ENCODE data around the gene CREB5.

The CREB5 gene

GRCh38 chr7:28516390-28517172 is 104.3 kb downstream of the CREB5 start:
- TF ChIP-seq, protein P1, sequence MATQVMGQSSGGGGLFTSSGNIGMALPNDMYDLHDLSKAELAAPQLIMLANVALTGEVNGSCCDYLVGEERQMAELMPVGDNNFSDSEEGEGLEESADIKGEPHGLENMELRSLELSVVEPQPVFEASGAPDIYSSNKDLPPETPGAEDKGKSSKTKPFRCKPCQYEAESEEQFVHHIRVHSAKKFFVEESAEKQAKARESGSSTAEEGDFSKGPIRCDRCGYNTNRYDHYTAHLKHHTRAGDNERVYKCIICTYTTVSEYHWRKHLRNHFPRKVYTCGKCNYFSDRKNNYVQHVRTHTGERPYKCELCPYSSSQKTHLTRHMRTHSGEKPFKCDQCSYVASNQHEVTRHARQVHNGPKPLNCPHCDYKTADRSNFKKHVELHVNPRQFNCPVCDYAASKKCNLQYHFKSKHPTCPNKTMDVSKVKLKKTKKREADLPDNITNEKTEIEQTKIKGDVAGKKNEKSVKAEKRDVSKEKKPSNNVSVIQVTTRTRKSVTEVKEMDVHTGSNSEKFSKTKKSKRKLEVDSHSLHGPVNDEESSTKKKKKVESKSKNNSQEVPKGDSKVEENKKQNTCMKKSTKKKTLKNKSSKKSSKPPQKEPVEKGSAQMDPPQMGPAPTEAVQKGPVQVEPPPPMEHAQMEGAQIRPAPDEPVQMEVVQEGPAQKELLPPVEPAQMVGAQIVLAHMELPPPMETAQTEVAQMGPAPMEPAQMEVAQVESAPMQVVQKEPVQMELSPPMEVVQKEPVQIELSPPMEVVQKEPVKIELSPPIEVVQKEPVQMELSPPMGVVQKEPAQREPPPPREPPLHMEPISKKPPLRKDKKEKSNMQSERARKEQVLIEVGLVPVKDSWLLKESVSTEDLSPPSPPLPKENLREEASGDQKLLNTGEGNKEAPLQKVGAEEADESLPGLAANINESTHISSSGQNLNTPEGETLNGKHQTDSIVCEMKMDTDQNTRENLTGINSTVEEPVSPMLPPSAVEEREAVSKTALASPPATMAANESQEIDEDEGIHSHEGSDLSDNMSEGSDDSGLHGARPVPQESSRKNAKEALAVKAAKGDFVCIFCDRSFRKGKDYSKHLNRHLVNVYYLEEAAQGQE (IDR thresholded peaks at IDR 0.05; ENCODE audit: insufficient read depth in 1 of 2, low read depth in 2 of 2, low read length in 2 of 2), result no peak
- TF ChIP-seq TAF1 (IDR thresholded peaks at IDR 0.05; ENCODE audit: borderline replicate concordance, insufficient read depth, low read length) (no peak), FOXP2 (optimal IDR thresholded peaks at IDR 0.05; ENCODE audit: borderline replicate concordance, extremely low read depth, extremely low read length, insufficient read depth) (no peak), SIN3A (IDR thresholded peaks at IDR 0.05; ENCODE audit: borderline replicate concordance, insufficient read depth, low read length) (no peak), POLR2AphosphoS5 (IDR thresholded peaks at IDR 0.05; ENCODE audit: low read depth, low read length) (no peak)

GRCh38 chr7:28517206-28517605 is 104.9 kb downstream of the CREB5 start:
- TF ChIP-seq SIN3A (IDR thresholded peaks at IDR 0.05; ENCODE audit: borderline replicate concordance, insufficient read depth, low read length) (no peak), FOXP2 (optimal IDR thresholded peaks at IDR 0.05; ENCODE audit: borderline replicate concordance, extremely low read depth, extremely low read length, insufficient read depth) (no peak)

- TF ChIP-seq TAF1 (IDR thresholded peaks at IDR 0.05; ENCODE audit: borderline replicate concordance, insufficient read depth, low read length) (no peak), FOXP2 (optimal IDR thresholded peaks at IDR 0.05; ENCODE audit: borderline replicate concordance, extremely low read depth, extremely low read length, insufficient read depth) (no peak), SIN3A (IDR thresholded peaks at IDR 0.05; ENCODE audit: borderline replicate concordance, insufficient read depth, low read length) (no peak), POLR2AphosphoS5 (IDR thresholded peaks at IDR 0.05; ENCODE audit: low read depth, low read length) (no peak)
- TF ChIP-seq, protein P1 (IDR thresholded peaks at IDR 0.05; ENCODE audit: insufficient read depth in 1 of 2, low read depth in 2 of 2, low read length in 2 of 2), result no peak
Observed at GRCh38 chr7:28517606-28518005, 105.3 kb downstream of the CREB5 start.

DNA sequence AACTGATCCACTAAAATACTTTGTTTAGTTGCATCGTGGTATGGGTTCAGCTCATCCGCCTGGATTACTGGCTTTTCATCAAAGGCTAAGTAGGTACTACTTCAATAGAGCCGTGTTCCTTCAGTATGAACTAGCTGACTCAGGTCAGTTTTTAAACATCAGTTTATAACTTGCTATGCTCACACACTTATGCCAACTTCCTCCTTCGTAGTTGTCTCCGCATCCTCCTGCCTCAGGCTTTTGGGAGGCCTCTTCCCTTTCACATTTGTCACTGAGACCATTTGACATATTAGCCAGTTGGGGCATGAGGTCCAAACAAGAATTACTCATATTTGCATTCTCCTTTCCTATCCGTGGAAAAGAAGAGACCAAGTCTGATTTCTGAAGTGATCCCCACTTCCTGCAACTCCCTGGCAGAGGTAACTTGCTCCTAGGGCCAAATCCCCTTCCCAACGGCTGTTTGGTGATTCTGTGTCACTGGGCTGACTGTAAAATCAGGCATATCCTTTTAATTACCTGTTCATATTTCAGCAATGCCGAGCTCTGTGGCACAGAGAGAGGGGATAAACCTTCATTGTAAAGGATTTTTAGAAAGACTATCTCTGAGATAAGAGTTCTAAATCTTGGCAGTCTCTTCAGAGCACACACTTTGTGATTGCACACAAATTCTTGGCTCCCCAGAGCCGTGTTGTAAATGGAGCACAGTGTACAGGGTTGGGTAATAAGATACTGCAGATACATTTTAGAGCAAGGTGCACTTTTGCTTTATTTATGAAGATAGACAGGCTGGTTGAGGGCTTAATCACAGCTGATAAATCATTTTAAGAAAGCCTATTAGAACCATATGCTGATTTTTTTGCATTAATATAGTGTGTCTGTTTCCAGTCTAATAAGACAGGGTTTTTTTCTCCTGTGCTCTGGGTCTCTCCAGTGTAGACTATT is 108.0 kb downstream of the CREB5 start:
- no peak for TF ChIP-seq TAF1 (IDR thresholded peaks at IDR 0.05; ENCODE audit: borderline replicate concordance, insufficient read depth, low read length)

- TF ChIP-seq TAF1 (IDR thresholded peaks at IDR 0.05; ENCODE audit: borderline replicate concordance, insufficient read depth, low read length), result no peak
- TF ChIP-seq FOXP2 (optimal IDR thresholded peaks at IDR 0.05; ENCODE audit: borderline replicate concordance, extremely low read depth, extremely low read length, insufficient read depth), result no peak
- TF ChIP-seq, protein P1 (IDR thresholded peaks at IDR 0.05; ENCODE audit: insufficient read depth in 1 of 2, low read depth in 2 of 2, low read length in 2 of 2), result no peak
- TF ChIP-seq POLR2AphosphoS5 (IDR thresholded peaks at IDR 0.05; ENCODE audit: low read depth, low read length), result no peak
- no peak for TF ChIP-seq SIN3A (IDR thresholded peaks at IDR 0.05; ENCODE audit: borderline replicate concordance, insufficient read depth, low read length)
Observed at GRCh38 chr7:28524978-28525377, 112.7 kb downstream of the CREB5 start.

DNA sequence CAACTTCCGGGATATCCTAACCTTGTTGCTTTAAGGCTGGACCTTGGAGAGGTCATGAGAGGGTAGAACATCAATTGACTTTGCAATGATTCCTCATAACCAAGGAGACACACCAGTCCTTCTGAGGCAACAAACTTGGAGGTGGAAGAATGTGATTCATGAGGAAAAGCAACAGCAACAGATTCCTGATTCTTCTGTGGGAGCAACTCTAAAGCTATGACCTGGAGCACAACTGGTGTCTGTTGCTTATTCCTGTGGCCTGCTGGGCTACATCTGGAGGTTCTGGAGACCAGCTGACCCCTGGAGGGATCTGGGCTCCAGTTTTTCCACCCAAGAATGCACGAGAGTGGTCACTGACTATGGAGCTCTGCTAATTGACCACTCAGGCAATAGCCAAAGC is 116.6 kb downstream of the CREB5 start:
- TF ChIP-seq, protein P1 (IDR thresholded peaks at IDR 0.05; ENCODE audit: insufficient read depth in 1 of 2, low read depth in 2 of 2, low read length in 2 of 2), result no peak
- no peak for TF ChIP-seq TAF1 (IDR thresholded peaks at IDR 0.05; ENCODE audit: borderline replicate concordance, insufficient read depth, low read length)
- TF ChIP-seq SIN3A (IDR thresholded peaks at IDR 0.05; ENCODE audit: borderline replicate concordance, insufficient read depth, low read length), result no peak
- no peak for TF ChIP-seq FOXP2 (optimal IDR thresholded peaks at IDR 0.05; ENCODE audit: borderline replicate concordance, extremely low read depth, extremely low read length, insufficient read depth)
- TF ChIP-seq POLR2AphosphoS5 (IDR thresholded peaks at IDR 0.05; ENCODE audit: low read depth, low read length), result no peak
